Activated CD4-positive, alpha-beta T cell treated with anti-CD3 and anti-CD28 coated beads, Interleukin-2, amount 10 ng/mL, durations not matched to agents 24 days and 14 days (primary cell): ENCODE measurements around the gene PARP12. TPM values are rescaled to one million over a fixed set of nuclear protein-coding genes. Genes with fewer than 3 reads are reported as not detected.

ENCODE experiments used
- DNase-seq: peaks from one replicate; pipeline ENCODE4 v3.0.0; 2022
- H3K27ac Mint-ChIP-seq: one replicate; pipeline ENCODE4 v1.8.0; 2022; ENCODE audit warnings: mild to moderate bottlenecking, mixed read lengths
- H3K27me3 Mint-ChIP-seq: one replicate; pipeline ENCODE4 v1.8.0; 2022; ENCODE audit warnings: mixed read lengths
- H3K36me3 Mint-ChIP-seq: one replicate; pipeline ENCODE4 v1.8.0; 2022; ENCODE audit warnings: low read depth, mild to moderate bottlenecking, mixed read lengths
- H3K4me1 Mint-ChIP-seq: one replicate; pipeline ENCODE4 v1.8.0; 2021; ENCODE audit warnings: mixed read lengths
- H3K4me3 Mint-ChIP-seq: one replicate; pipeline ENCODE4 v1.8.0; 2022; ENCODE audit warnings: mild to moderate bottlenecking, moderate library complexity, mixed read lengths
- H3K9me3 Mint-ChIP-seq: one replicate; pipeline ENCODE4 v1.8.0; 2021; ENCODE audit warnings: mixed read lengths
- intact Hi-C: fragments of 100-400 bp; cut with micrococcal nuclease; formaldehyde crosslinking; loops from one replicate; pipeline ENCODE4 v1.15.1; 2023
- total RNA-seq: library from RNA; stranded (reverse); gene quantifications from 2 replicates; pipeline ENCODE4 v1.2.3, GENCODE V29; 2022

Gene PARP12
- total RNA-seq, 1 donor from 2014 or later, result 53.3 TPM

DNA sequence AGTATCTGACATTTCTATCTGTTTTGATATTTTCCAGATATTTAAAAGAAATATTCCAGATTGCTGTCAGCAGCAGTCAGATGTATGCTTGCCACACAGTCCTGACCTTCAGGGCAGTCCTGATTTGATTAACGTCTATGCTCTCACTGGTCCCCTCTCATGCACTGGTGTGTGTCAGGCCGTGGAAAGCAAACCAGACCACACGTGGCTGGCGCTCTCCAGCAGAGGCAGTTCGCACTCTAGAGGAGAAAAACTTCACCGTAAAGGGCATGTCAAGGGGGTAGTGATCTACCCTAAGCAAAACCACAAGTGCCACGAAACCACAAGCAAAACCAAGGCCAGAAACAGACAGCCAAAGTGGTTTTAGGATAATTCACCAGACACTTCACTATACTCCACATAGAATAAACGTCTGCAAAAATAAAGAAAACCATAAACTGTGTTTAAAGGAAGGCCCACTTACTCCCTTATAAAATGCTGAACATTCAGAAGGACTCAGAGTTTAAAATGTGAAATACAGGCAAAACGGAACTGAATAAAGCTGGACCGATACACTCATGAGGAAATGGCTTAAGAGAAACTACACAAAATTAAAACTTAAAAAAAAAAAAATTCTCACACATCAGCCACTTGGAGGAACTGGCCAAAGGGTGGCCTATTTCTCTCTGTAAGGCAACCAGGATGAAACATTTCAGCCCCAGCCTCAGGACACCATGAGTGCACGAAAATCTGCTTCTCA lies 26.4 kb downstream of the PARP12 start:
- no peak for DNase-seq
- Mint-ChIP-seq H3K27me3 (no peaks in the 10 kb centered on the region), H3K4me1 (peaks cover 46% of the 10 kb centered on the region), H3K9me3 (no peaks in the 10 kb centered on the region), H3K27ac (no peak overlapping the region), H3K36me3 (peaks cover 73% of the 10 kb centered on the region), H3K4me3 (no peak overlapping the region)
- intact Hi-C loops, result no loop called here

DNA sequence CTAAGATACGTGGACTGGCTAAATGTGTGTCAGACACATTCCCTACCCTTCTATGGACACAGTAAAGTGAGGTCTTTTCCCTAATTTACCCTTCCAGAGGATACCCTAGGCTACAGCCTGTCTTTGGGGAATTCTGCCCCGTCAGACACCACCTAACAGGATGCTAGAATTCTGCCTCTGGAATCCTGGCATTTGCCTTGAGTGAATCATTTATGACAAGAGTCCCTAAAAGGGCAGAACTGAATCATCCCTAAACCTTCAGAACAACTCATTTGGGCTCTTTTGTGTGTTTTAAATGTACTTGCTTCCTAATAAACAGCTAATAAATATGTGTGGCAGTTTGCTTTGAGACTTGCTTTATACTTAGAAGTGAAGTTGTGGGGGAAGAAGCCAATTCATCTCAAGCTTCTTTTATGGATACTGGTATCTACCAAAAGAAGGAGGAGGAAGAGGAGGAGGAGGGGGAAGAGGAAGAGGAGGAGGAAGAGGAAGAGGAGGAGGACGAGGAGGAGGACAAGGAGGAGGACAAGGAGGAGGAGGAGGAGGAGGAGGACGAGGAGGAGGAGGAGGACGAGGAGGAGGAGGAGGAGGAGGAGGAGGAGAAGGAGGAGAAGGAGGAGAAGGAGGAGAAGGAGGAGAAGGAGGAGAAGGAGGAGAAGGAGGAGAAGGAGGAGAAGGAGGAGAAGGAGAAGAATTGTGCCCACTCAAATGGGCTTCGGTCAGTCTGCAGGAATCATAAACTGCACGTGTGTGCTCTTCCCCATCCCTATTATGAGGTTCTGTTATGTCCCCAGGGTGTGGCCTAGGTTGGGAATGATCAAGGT lies 27.1 kb downstream of the PARP12 start:
- intact Hi-C loops, result no loop called here
- Mint-ChIP-seq H3K36me3 (peaks cover 72% of the 10 kb centered on the region), H3K4me3 (no peak overlapping the region)

DNA sequence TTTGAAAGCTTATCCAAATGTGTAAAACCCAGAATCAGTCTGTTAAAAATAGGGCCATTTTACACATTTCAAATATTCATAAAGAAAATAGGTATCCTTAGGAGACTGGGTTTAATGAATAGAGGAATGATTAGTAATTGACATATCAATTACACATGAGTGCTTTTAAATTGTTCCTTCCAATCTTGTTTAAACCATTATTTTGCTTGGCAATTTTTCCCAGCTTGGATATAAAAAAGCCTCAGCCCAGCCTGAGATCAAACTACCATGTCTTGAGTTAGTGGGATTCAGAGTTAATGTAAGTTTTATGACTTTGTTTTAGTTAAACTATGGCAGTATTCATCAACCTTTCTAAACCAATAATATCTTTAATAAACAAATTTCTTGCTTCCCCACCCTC lies 28.3 kb downstream of the PARP12 start:
- DNase-seq, result no peak
- Mint-ChIP-seq H3K27ac (no peak overlapping the region), H3K4me1 (peaks cover 31% of the 10 kb centered on the region), H3K36me3 (peaks cover 67% of the 10 kb centered on the region), H3K9me3 (no peaks in the 10 kb centered on the region), H3K27me3 (no peaks in the 10 kb centered on the region), H3K4me3 (no peak overlapping the region)
- intact Hi-C loops, result no loop called here

More for the DNA sequence above, 27.1 kb downstream of the PARP12 start:
- DNase-seq, result no peak
- no peaks in the 10 kb centered on the region for H3K27me3 Mint-ChIP-seq
- H3K27ac Mint-ChIP-seq, result no peak overlapping the region
- peaks cover 40% of the 10 kb centered on the region for H3K4me1 Mint-ChIP-seq
- H3K9me3 Mint-ChIP-seq, result no peaks in the 10 kb centered on the region

GRCh38 chr7:140033779-140034363 lies 28.9 kb downstream of the PARP12 start:
- Mint-ChIP-seq H3K36me3 (peaks cover 64% of the 10 kb centered on the region), H3K27ac (no peak overlapping the region), H3K4me1 (peaks cover 27% of the 10 kb centered on the region), H3K4me3 (no peak overlapping the region), H3K9me3 (no peaks in the 10 kb centered on the region), H3K27me3 (no peaks in the 10 kb centered on the region)
- intact Hi-C loops, result no loop called here
- DNase-seq, result no peak

- intact Hi-C loops, result no loop called here
Measured at GRCh38 chr7:140033036-140033435, 29.7 kb downstream of the PARP12 start.

DNA sequence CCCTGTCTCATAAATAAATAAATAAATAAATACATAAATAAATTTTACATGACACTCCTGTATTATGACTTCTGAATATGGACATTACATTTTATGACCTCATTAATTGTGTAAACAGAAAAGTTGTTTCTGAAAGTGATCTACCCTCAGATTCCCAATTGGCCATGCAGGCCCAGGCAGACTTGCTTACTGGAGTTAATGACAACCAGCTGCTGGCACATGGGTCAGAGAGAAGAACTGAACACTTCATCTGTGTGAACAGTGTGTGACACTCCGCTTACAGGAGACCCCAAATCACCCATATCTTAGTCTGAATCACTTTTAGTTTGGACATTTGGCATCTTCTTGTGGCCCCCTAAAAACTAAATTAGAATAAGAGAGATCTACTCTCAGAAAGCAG lies 31.4 kb downstream of the PARP12 start:
- Mint-ChIP-seq H3K4me3 (no peak overlapping the region), H3K9me3 (no peaks in the 10 kb centered on the region), H3K4me1 (peaks cover 20% of the 10 kb centered on the region), H3K27ac (no peak overlapping the region), H3K27me3 (no peaks in the 10 kb centered on the region), H3K36me3 (peaks cover 61% of the 10 kb centered on the region)
- DNase-seq, result no peak
- intact Hi-C loops, result no loop called here

More at GRCh38 chr7:140033036-140033435, 29.7 kb downstream of the PARP12 start:
- no peak overlapping the region for H3K4me3 Mint-ChIP-seq
- H3K27ac Mint-ChIP-seq, result no peak overlapping the region
- H3K9me3 Mint-ChIP-seq, result no peaks in the 10 kb centered on the region
- no peaks in the 10 kb centered on the region for H3K27me3 Mint-ChIP-seq
- H3K4me1 Mint-ChIP-seq, result peaks cover 27% of the 10 kb centered on the region
- no peak for DNase-seq
- H3K36me3 Mint-ChIP-seq, result peaks cover 67% of the 10 kb centered on the region

DNA sequence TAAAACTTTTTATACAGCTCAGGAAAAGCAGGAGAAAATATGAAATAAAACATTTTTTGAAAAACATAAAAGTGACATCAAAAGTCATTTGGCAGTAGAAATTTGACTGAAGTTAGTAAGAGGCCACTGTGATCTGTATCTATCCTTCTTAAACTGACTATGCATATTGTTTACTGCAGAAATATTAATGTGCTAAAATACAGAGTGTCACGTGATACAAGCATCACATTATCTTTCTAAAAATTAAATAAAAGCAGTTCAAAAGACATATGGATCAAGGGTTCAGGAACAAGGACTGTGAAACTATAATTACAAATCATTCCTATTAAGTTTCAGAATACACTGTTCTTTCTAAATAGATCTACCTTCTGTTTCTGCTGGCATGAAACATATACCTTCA lies 33.7 kb downstream of the PARP12 start:
- Mint-ChIP-seq H3K36me3 (peaks cover 62% of the 10 kb centered on the region), H3K27ac (no peak overlapping the region), H3K4me1 (peaks cover 13% of the 10 kb centered on the region), H3K4me3 (no peak overlapping the region), H3K27me3 (no peaks in the 10 kb centered on the region), H3K9me3 (no peaks in the 10 kb centered on the region)
- intact Hi-C loops, result no loop called here
- DNase-seq, result no peak

- no peaks in the 10 kb centered on the region for H3K27me3 Mint-ChIP-seq
- no peak overlapping the region for H3K4me3 Mint-ChIP-seq
- peaks cover 10% of the 10 kb centered on the region for H3K4me1 Mint-ChIP-seq
- intact Hi-C loops, result no loop called here
- DNase-seq, result no peak
- peaks cover 62% of the 10 kb centered on the region for H3K36me3 Mint-ChIP-seq
- H3K27ac Mint-ChIP-seq, result no peak overlapping the region
- no peaks in the 10 kb centered on the region for H3K9me3 Mint-ChIP-seq
Measured at GRCh38 chr7:140028311-140028710, 34.4 kb downstream of the PARP12 start.

GRCh38 chr7:140027858-140028257 lies 34.9 kb downstream of the PARP12 start:
- intact Hi-C loops, result no loop called here
- Mint-ChIP-seq H3K4me3 (no peak overlapping the region), H3K27ac (no peak overlapping the region), H3K9me3 (no peaks in the 10 kb centered on the region), H3K36me3 (peaks cover 64% of the 10 kb centered on the region), H3K27me3 (no peaks in the 10 kb centered on the region), H3K4me1 (peaks cover 10% of the 10 kb centered on the region)
- no peak for DNase-seq

DNA sequence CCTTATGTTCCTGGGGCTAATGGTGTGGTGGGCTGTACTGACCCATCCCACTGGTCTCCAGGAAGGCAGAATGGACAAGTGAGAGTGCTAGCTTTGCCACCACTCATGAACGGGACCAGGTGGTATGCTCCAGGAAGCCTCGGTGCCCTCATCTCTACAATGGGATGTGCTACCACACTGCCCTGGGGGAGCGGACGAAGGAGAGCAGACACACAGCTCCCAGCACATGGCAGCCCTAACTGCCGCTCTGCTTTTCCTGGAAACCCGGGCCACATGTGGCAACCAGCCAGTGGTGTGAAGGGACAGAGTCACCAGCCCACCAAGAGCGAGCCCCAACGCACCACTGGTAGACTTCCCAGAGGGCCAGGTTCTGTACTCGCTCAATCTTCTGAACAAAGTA lies 35.8 kb downstream of the PARP12 start:
- H3K9me3 Mint-ChIP-seq, result no peaks in the 10 kb centered on the region
- H3K36me3 Mint-ChIP-seq, result peaks cover 65% of the 10 kb centered on the region
- H3K4me3 Mint-ChIP-seq, result no peak overlapping the region
- intact Hi-C loops, result no loop called here
- no peak overlapping the region for H3K27ac Mint-ChIP-seq
- no peaks in the 10 kb centered on the region for H3K27me3 Mint-ChIP-seq
- DNase-seq, result no peak
- peaks cover 6% of the 10 kb centered on the region for H3K4me1 Mint-ChIP-seq

DNA sequence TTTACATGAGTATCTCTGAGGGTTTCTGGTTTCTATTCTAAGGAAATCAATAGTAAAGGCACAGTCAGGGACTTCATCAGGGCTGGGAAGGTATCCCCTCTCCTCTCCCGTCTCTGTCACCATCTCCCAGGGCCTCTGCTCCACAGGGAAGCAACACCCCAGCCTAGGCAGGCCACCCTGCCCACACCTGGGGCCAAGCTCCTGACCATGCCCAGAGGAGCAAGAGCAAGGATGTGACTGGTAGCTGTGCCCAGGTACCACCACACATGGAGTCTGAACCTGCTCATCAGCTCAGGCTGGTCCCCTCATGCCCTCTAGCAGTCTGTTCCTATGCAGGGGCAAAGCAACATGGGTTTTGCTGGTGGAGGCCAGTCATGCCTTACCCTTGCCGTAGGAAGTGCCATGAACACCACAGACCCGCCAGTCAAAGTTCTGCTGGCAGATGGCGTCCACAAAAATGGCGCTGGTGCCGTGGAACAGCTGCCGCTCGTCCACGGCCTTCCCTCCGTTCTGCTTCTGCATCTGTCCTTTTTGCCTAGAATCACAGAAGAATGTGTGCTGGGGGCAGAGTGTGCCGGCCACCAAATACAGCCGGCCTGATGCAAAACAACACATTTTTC lies 36.8 kb downstream of the PARP12 start:
- Mint-ChIP-seq H3K27me3 (no peaks in the 10 kb centered on the region), H3K4me1 (peaks cover 6% of the 10 kb centered on the region), H3K9me3 (no peaks in the 10 kb centered on the region), H3K4me3 (no peak overlapping the region), H3K27ac (no peak overlapping the region), H3K36me3 (peaks cover 60% of the 10 kb centered on the region)
- no peak for DNase-seq
- intact Hi-C loops, result no loop called here

DNA sequence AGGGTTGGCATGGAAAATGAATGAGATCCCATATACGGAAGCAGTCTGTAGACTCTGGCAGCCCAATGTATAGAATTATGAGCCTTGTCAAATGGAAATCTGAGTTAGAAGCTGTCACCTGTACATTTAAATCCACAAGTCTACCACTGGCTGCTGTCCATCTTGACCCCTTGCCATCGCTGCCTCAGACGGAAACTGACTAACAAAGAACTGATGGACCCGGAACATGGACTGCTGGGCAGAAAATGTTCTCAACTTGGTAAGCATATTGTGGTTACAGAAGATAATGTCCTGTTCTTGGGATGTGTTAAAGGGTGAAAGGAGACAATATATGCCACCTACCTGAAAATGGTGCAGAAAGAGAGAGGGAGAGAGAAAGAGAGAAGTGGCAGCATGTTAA lies 37.5 kb downstream of the PARP12 start:
- intact Hi-C loops, result no loop called here
- peaks cover 54% of the 10 kb centered on the region for H3K36me3 Mint-ChIP-seq
- no peak overlapping the region for H3K27ac Mint-ChIP-seq

DNA sequence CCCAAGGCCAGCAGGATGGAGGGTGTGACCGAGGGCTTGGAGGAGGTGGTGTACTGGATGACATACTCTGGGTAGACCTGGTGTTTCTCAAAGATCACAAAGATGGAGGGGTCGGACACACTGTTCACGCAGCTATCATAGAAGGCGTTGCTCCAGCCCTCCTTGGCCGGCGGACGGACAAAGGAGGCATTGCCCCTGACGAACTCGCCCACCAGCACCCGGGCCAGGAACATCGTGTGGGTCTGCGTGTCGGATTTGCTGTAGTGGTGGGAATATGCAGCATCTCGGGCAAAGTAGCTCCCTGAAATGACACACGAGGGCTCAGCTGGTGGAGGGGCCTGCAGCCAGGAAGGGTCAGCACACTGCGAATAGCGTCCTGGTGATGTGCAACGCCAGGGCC lies 38.2 kb downstream of the PARP12 start:
- Mint-ChIP-seq H3K27ac (no peak overlapping the region), H3K9me3 (no peaks in the 10 kb centered on the region), H3K4me3 (no peak overlapping the region), H3K36me3 (peaks cover 50% of the 10 kb centered on the region), H3K4me1 (peaks cover 3% of the 10 kb centered on the region), H3K27me3 (no peaks in the 10 kb centered on the region)
- intact Hi-C loops, result no loop called here
- DNase-seq, result no peak

More for the DNA sequence above, 37.5 kb downstream of the PARP12 start:
- Mint-ChIP-seq H3K27me3 (no peaks in the 10 kb centered on the region), H3K9me3 (no peaks in the 10 kb centered on the region), H3K4me1 (peaks cover 6% of the 10 kb centered on the region), H3K4me3 (no peak overlapping the region)
- DNase-seq, result no peak

GRCh38 chr7:140023728-140024127 lies 39.0 kb downstream of the PARP12 start:
- no peak for DNase-seq
- H3K36me3 Mint-ChIP-seq, result peaks cover 48% of the 10 kb centered on the region
- H3K27me3 Mint-ChIP-seq, result no peaks in the 10 kb centered on the region
- intact Hi-C loops, result no loop called here
- H3K9me3 Mint-ChIP-seq, result no peaks in the 10 kb centered on the region
- no peak overlapping the region for H3K27ac Mint-ChIP-seq
- H3K4me1 Mint-ChIP-seq, result peaks cover 3% of the 10 kb centered on the region
- no peak overlapping the region for H3K4me3 Mint-ChIP-seq
